D721Med (cell line): Measurements from ENCODE around the gene LARP1B.
"Not testable (repeated sequence)": the region's sequence is repeated elsewhere in the genome, so short reads cannot be mapped to it uniquely, and the experiment has no call there.

Experiments used
- DNase-seq: peaks from one replicate; pipeline ENCODE4 v3.0.0; 2011; ENCODE audit warnings: low spot score; ENCODE audit not compliant: insufficient read length
- FAIRE-seq: peaks from 2 replicates; lab custom pipeline; 2011; peaks lifted over from hg19 to GRCh38; lab: Jason Lieb, UNC
- CTCF ChIP-seq: IDR thresholded peaks from 2 replicates; pipeline ENCODE4 v1.5.1; 2012; ENCODE audit warnings: mild to moderate bottlenecking, control low read depth; ENCODE audit not compliant: insufficient read depth; ENCODE audit errors: missing control alignments

Gene LARP1B

GRCh38 chr4:128155231-128155855, 94.2 kb downstream of the LARP1B start:
- FAIRE-seq, result no peak
- TF ChIP-seq CTCF, result no peak
- DNase-seq, result no peak

- FAIRE-seq (no peak), DNase-seq (no peak)
- TF ChIP-seq CTCF, result no peak
These were observed 94.9 kb downstream of the LARP1B start for GRCh38 chr4:128155874-128156456.

GRCh38 chr4:128156472-128156871, 95.4 kb downstream of the LARP1B start:
- not testable (repeated sequence) for DNase-seq, FAIRE-seq

- DNase-seq (no peak), FAIRE-seq (no peak)
These were observed 97.8 kb downstream of the LARP1B start for GRCh38 chr4:128158894-128159293.

GRCh38 chr4:128159967-128160366, 98.9 kb downstream of the LARP1B start:
- no peak for FAIRE-seq
- TF ChIP-seq CTCF, result no peak
- DNase-seq, result no peak

More at GRCh38 chr4:128158894-128159293, 97.8 kb downstream of the LARP1B start:
- no peak for TF ChIP-seq CTCF

- TF ChIP-seq CTCF, result no peak
- FAIRE-seq (no peak), DNase-seq (no peak)
These were observed 100.0 kb downstream of the LARP1B start for GRCh38 chr4:128161138-128161537.

- FAIRE-seq (no peak), DNase-seq (no peak)
- TF ChIP-seq CTCF, result no peak
These were observed 101.3 kb downstream of the LARP1B start for GRCh38 chr4:128162434-128162833.
